Mesenchymal stem cell (in vitro differentiated cells and primary cell): ENCODE data around the gene CPS1.

Experiments
- DNase-seq: peaks from one replicate; pipeline ENCODE4 v3.0.0-alpha.2; 2013
- H2AFZ ChIP-seq: one replicate; pipeline ENCODE4 v1.6.1; 2013; ENCODE audit warnings: low read depth, mild to moderate bottlenecking, control low read depth, inconsistent platforms, low read length, moderate library complexity
- H2AK5ac ChIP-seq: 2 replicates; pipeline ENCODE4 v1.6.1; 2013; ENCODE audit warnings: low read length, moderate library complexity, mild to moderate bottlenecking, inconsistent platforms; ENCODE audit not compliant: severe bottlenecking
- H2BK120ac ChIP-seq: one replicate; pipeline ENCODE4 v1.6.1; 2013; ENCODE audit warnings: low read depth, mild to moderate bottlenecking, inconsistent platforms, low read length, moderate library complexity
- H2BK12ac ChIP-seq, 2 experiments: one replicate each; pipeline ENCODE4 v1.6.1; 2013; ENCODE audit warnings: inconsistent platforms in 2 of 2, low read length in 2 of 2, mild to moderate bottlenecking in 2 of 2, moderate library complexity in 2 of 2, control low read depth in 1 of 2
- H2BK15ac ChIP-seq: one replicate; pipeline ENCODE4 v1.6.1; 2013; ENCODE audit warnings: mild to moderate bottlenecking, low read depth, inconsistent platforms; ENCODE audit not compliant: poor library complexity, severe bottlenecking
- H2BK5ac ChIP-seq: 2 replicates; pipeline ENCODE4 v1.6.1; 2013; ENCODE audit warnings: low read depth, mild to moderate bottlenecking, low read length, control low read depth, inconsistent platforms; ENCODE audit not compliant: poor library complexity, severe bottlenecking
- H3K14ac ChIP-seq, 2 experiments: one replicate each; pipeline ENCODE4 v1.6.1; 2013; ENCODE audit warnings: inconsistent platforms in 2 of 2, low read length in 2 of 2, control low read depth in 1 of 2, mild to moderate bottlenecking in 1 of 2, moderate library complexity in 1 of 2
- H3K18ac ChIP-seq, 2 experiments: one replicate each; pipeline ENCODE4 v1.6.1; 2013; ENCODE audit warnings: inconsistent platforms in 2 of 2, low read length in 2 of 2, control low read depth in 1 of 2, low read depth in 1 of 2, mild to moderate bottlenecking in 1 of 2
- H3K23ac ChIP-seq, 2 experiments: one replicate each; pipeline ENCODE4 v1.6.1; 2013; ENCODE audit warnings: inconsistent platforms in 2 of 2, low read length in 2 of 2, mild to moderate bottlenecking in 2 of 2, moderate library complexity in 2 of 2, control low read depth in 1 of 2
- H3K27ac ChIP-seq: 2 replicates; pipeline ENCODE4 v1.5.1; 2013; ENCODE audit warnings: mild to moderate bottlenecking, moderate library complexity, low read length, control low read depth, inconsistent platforms; ENCODE audit not compliant: poor library complexity, severe bottlenecking
- H3K27me3 ChIP-seq, 2 experiments: 2 replicates each; pipeline versions ENCODE4 v1.6.1 to v1.7.0; 2013; ENCODE audit warnings: low read length in 2 of 2, mild to moderate bottlenecking in 2 of 2, moderate library complexity in 2 of 2, control low read depth in 1 of 2, inconsistent platforms in 1 of 2; ENCODE audit not compliant: control insufficient read depth in 1 of 2, insufficient read depth in 1 of 2
- H3K36me3 ChIP-seq, 2 experiments: 2 replicates each; pipeline versions ENCODE4 v1.6.1 to v1.7.0; 2013; ENCODE audit warnings: low read length in 2 of 2, control low read depth in 1 of 2, inconsistent platforms in 1 of 2, low read depth in 1 of 2, mild to moderate bottlenecking in 1 of 2; ENCODE audit not compliant: insufficient read depth in 2 of 2, control insufficient read depth in 1 of 2
- H3K4ac ChIP-seq, 2 experiments: one replicate each; pipeline ENCODE4 v1.6.1; 2013; ENCODE audit warnings: inconsistent platforms in 2 of 2, low read length in 2 of 2, mild to moderate bottlenecking in 2 of 2, moderate library complexity in 2 of 2, control low read depth in 1 of 2, low read depth in 1 of 2
- H3K4me1 ChIP-seq: 2 replicates; pipeline ENCODE4 v1.6.1; 2013; ENCODE audit warnings: low read depth, low read length, control low read depth; ENCODE audit not compliant: control insufficient read depth, insufficient read depth
- H3K4me2 ChIP-seq: 2 replicates; pipeline ENCODE4 v1.6.1; 2013; ENCODE audit warnings: low read length, mild to moderate bottlenecking, inconsistent platforms; ENCODE audit not compliant: poor library complexity, severe bottlenecking
- H3K4me3 ChIP-seq, 2 experiments: 2 replicates each; pipeline versions ENCODE4 v1.5.1 to v1.7.0; 2013; ENCODE audit warnings: low read length in 2 of 2, mild to moderate bottlenecking in 2 of 2, control low read depth in 1 of 2, low read depth in 1 of 2; ENCODE audit not compliant: insufficient read depth in 1 of 2
- H3K79me1 ChIP-seq: replicated peaks from 2 replicates; pipeline ENCODE4 v1.6.1; 2013; ENCODE audit warnings: mild to moderate bottlenecking, control low read depth, low read length, inconsistent platforms; ENCODE audit not compliant: poor library complexity, severe bottlenecking
- H3K9ac ChIP-seq: 2 replicates; pipeline ENCODE4 v1.7.0; 2013; ENCODE audit warnings: mild to moderate bottlenecking, low read length, moderate library complexity
- H3K9me3 ChIP-seq: 2 replicates; pipeline ENCODE4 v1.7.0; 2013; ENCODE audit warnings: mild to moderate bottlenecking, low read length; ENCODE audit not compliant: control insufficient read depth
- H4K8ac ChIP-seq: one replicate; pipeline ENCODE4 v1.6.1; 2013; ENCODE audit warnings: inconsistent platforms, mild to moderate bottlenecking, low read length, moderate library complexity
- H4K91ac ChIP-seq: one replicate; pipeline ENCODE4 v1.6.1; 2013; ENCODE audit warnings: mild to moderate bottlenecking, low read length, inconsistent platforms
- WGBS: methylation state at CpG from one replicate; pipeline ENCODE4 v1.1.7; 2013; ENCODE audit warnings: mixed read lengths; 5-methylcytosine and 5-hydroxymethylcytosine counted together

The CPS1 gene

GRCh38 chr2:210686401-210686800 is 130.0 kb downstream of the CPS1 start:
- 91% methylated on average over 3 of the region's 3 CpGs for WGBS
- no peaks in the 10 kb centered on the region for H3K27me3 ChIP-seq
- no peak overlapping the region for H3K9ac ChIP-seq
- no peaks in the 10 kb centered on the region for H3K79me1 ChIP-seq
- no peak overlapping the region for H3K4me3 ChIP-seq
- no peak overlapping the region for H2AK5ac ChIP-seq
- no peak overlapping the region for H3K4me2 ChIP-seq
- no peak overlapping the region for H4K8ac ChIP-seq
- H2BK15ac ChIP-seq, result no peak overlapping the region
- no peak overlapping the region for H2BK12ac ChIP-seq
- H3K4me1 ChIP-seq, result no peaks in the 10 kb centered on the region
- DNase-seq, result no peak
- no peak overlapping the region for H2BK120ac ChIP-seq
- no peak overlapping the region for H4K91ac ChIP-seq
- no peak overlapping the region for H3K18ac ChIP-seq
- no peak overlapping the region for H2AFZ ChIP-seq
- no peak overlapping the region for H3K23ac ChIP-seq
- no peaks in the 10 kb centered on the region for H3K36me3 ChIP-seq
- no peak overlapping the region for H2BK5ac ChIP-seq
- H3K14ac ChIP-seq, result no peak overlapping the region
- no peak overlapping the region for H3K4ac ChIP-seq
- no peak overlapping the region for H3K27ac ChIP-seq
- H3K9me3 ChIP-seq, result no peaks in the 10 kb centered on the region

GRCh38 chr2:210687786-210688470 is 131.5 kb downstream of the CPS1 start:
- DNase-seq, result no peak
- H3K36me3 ChIP-seq, result no peaks in the 10 kb centered on the region
- no peak overlapping the region for H3K23ac ChIP-seq
- H2AFZ ChIP-seq, result no peak overlapping the region
- no peaks in the 10 kb centered on the region for H3K27me3 ChIP-seq
- no peaks in the 10 kb centered on the region for H3K79me1 ChIP-seq
- H3K4ac ChIP-seq, result no peak overlapping the region
- H3K27ac ChIP-seq, result no peak overlapping the region
- no peak overlapping the region for H3K18ac ChIP-seq
- no peak overlapping the region for H4K91ac ChIP-seq
- no peak overlapping the region for H2BK12ac ChIP-seq
- H3K9me3 ChIP-seq, result no peaks in the 10 kb centered on the region
- no peaks in the 10 kb centered on the region for H3K4me1 ChIP-seq
- no CpG with 5 or more reads among the region's 1 CpG for WGBS
- no peak overlapping the region for H2BK5ac ChIP-seq
- H3K9ac ChIP-seq, result no peak overlapping the region
- H3K4me2 ChIP-seq, result no peak overlapping the region
- H2BK15ac ChIP-seq, result no peak overlapping the region
- no peak overlapping the region for H3K4me3 ChIP-seq
- no peak overlapping the region for H4K8ac ChIP-seq
- H2AK5ac ChIP-seq, result no peak overlapping the region
- no peak overlapping the region for H3K14ac ChIP-seq
- H2BK120ac ChIP-seq, result no peak overlapping the region

GRCh38 chr2:210707900-210708299 is 151.5 kb downstream of the CPS1 start:
- Histone ChIP-seq H3K9ac (no peak overlapping the region), H3K18ac (no peak overlapping the region), H3K4me2 (no peak overlapping the region), H3K4me3 (no peak overlapping the region), H4K8ac (no peak overlapping the region), H3K79me1 (no peaks in the 10 kb centered on the region), H3K4ac (no peak overlapping the region), H3K9me3 (no peaks in the 10 kb centered on the region), H3K27ac (no peak overlapping the region), H2BK120ac (no peak overlapping the region), H4K91ac (no peak overlapping the region), H3K27me3 (no peaks in the 10 kb centered on the region), H2BK15ac (no peak overlapping the region), H2AK5ac (no peak overlapping the region), H3K36me3 (no peaks in the 10 kb centered on the region), H2AFZ (no peak overlapping the region), H2BK12ac (no peak overlapping the region), H2BK5ac (no peak overlapping the region), H3K4me1 (no peaks in the 10 kb centered on the region), H3K14ac (no peak overlapping the region), H3K23ac (no peak overlapping the region)
- no peak for DNase-seq
- WGBS, result 76% methylated on average over 1 of the region's 2 CpGs

GRCh38 chr2:210713122-210713521 is 156.7 kb downstream of the CPS1 start:
- WGBS, result 31% methylated on average over 2 of the region's 2 CpGs
- H4K91ac ChIP-seq, result no peak overlapping the region
- no peak overlapping the region for H2BK5ac ChIP-seq
- H4K8ac ChIP-seq, result no peak overlapping the region
- no peak for DNase-seq
- no peak overlapping the region for H2BK12ac ChIP-seq
- H3K36me3 ChIP-seq, result no peaks in the 10 kb centered on the region
- H3K4me2 ChIP-seq, result no peak overlapping the region
- no peak overlapping the region for H3K9ac ChIP-seq
- no peaks in the 10 kb centered on the region for H3K4me1 ChIP-seq
- no peak overlapping the region for H2AK5ac ChIP-seq
- no peaks in the 10 kb centered on the region for H3K27me3 ChIP-seq
- H3K4ac ChIP-seq, result no peak overlapping the region
- no peak overlapping the region for H3K18ac ChIP-seq
- H2BK120ac ChIP-seq, result no peak overlapping the region
- H3K4me3 ChIP-seq, result no peak overlapping the region
- no peak overlapping the region for H3K14ac ChIP-seq
- H3K23ac ChIP-seq, result no peak overlapping the region
- H3K27ac ChIP-seq, result no peak overlapping the region
- H3K9me3 ChIP-seq, result no peaks in the 10 kb centered on the region
- no peaks in the 10 kb centered on the region for H3K79me1 ChIP-seq
- H2BK15ac ChIP-seq, result no peak overlapping the region
- H2AFZ ChIP-seq, result no peak overlapping the region
